Spleen (tissue), 11 donors: ENCODE measurements around the gene FNDC5. TPM values are rescaled to one million over a fixed set of nuclear protein-coding genes. Genes with fewer than 3 reads are reported as not detected.

Source experiments
- DNase-seq: peaks from one replicate; pipeline ENCODE4 v3.0.0-alpha.2; 2020
- H3K27ac ChIP-seq, 8 donors: fragments of 200-600 bp; sonication (generic) in 7 of 8; 1 replicate in 4 of 8; 2 replicates in 4 of 8; pipeline versions ENCODE4 v1.5.0 to v1.8.0; 2016 to 2021; ENCODE audit warnings: inconsistent platforms in 4 of 8, mild to moderate bottlenecking in 4 of 8, moderate library complexity in 1 of 8
- H3K27me3 ChIP-seq, 7 donors: fragments of 200-600 bp; sonication (generic) in 6 of 7; replicated peaks in 1 of 7; 1 replicate in 4 of 7; 2 replicates in 3 of 7; pipeline versions ENCODE4 v1.5.0 to v1.8.0; 2016 to 2021; ENCODE audit warnings: inconsistent platforms in 3 of 7, mild to moderate bottlenecking in 1 of 7
- H3K36me3 ChIP-seq, 6 donors: fragments of 200-600 bp; sonication (generic) in 5 of 6; 1 replicate in 4 of 6; 2 replicates in 2 of 6; pipeline versions ENCODE4 v1.5.0 to v1.8.0; 2016 to 2021; ENCODE audit warnings: inconsistent platforms in 2 of 6
- H3K4me1 ChIP-seq, 6 donors: fragments of 200-600 bp; sonication (generic) in 5 of 6; 1 replicate in 3 of 6; 2 replicates in 3 of 6; pipeline versions ENCODE4 v1.5.0 to v1.8.0; 2016 to 2021; ENCODE audit warnings: inconsistent platforms in 3 of 6
- H3K4me3 ChIP-seq, 8 donors: fragments of 200-600 bp; sonication (generic) in 7 of 8; 1 replicate in 4 of 8; 2 replicates in 4 of 8; pipeline versions ENCODE4 v1.5.0 to v1.8.0; 2016 to 2021; ENCODE audit warnings: inconsistent platforms in 4 of 8, mild to moderate bottlenecking in 4 of 8, moderate library complexity in 2 of 8
- H3K9me3 ChIP-seq, 8 donors: fragments of 200-600 bp; sonication (generic) in 7 of 8; 1 replicate in 4 of 8; 2 replicates in 4 of 8; pipeline versions ENCODE4 v1.5.0 to v1.8.0; 2016 to 2021; ENCODE audit warnings: inconsistent platforms in 4 of 8
- CTCF ChIP-seq, 11 experiments: fragments of 200-600 bp in 7 of 11; fragments of 450-650 bp in 4 of 11; sonication (generic) in 4 of 11; IDR thresholded peaks in 8 of 11; conservative IDR thresholded peaks in 3 of 11; 1 replicate in 7 of 11; 2 replicates in 4 of 11; pipeline versions ENCODE4 v1.4.0 to v1.8.0; 2016 to 2021; ENCODE audit warnings: antibody characterized with exemption in 11 of 11, inconsistent platforms in 4 of 11, mild to moderate bottlenecking in 1 of 11
- POLR2A ChIP-seq, 3 donors: fragments of 450-650 bp; IDR thresholded peaks; one replicate each; pipeline ENCODE4 v1.5.1; 2017; ENCODE audit warnings: antibody characterized with exemption in 3 of 3, mild to moderate bottlenecking in 1 of 3
- POLR2AphosphoS5 ChIP-seq, 3 donors: sonication (generic); formaldehyde crosslinking; IDR thresholded peaks; one replicate each; pipeline ENCODE4 v1.5.1; 2017; ENCODE audit warnings: antibody characterized with exemption in 3 of 3
- WGBS, 5 donors: extraction: QIAGEN DNeasy Blood & Tissue Kit in 3 of 5; methylation state at CpG; one replicate each; pipeline versions ENCODE4 v1.1.5 to v1.1.7; 2013 to 2018; 5-methylcytosine and 5-hydroxymethylcytosine counted together
- intact Hi-C: fragments of 100-400 bp; cut with DNase I; formaldehyde crosslinking; loops from one replicate; pipeline ENCODE4 v1.15.0; 2023; ENCODE audit warnings: low total_unique reads
- polyA plus RNA-seq, 3 donors: library from polyadenylated mRNA; stranded (reverse); fragments of 200-250 nt; gene quantifications; one replicate each; pipeline ENCODE4 v1.2.1, GENCODE V29; 2013
- total RNA-seq, 7 donors: library from RNA; depleted of rRNA in 3 of 7; stranded (reverse); fragments of >200 nt in 3 of 7; fragmentation: NEBNext Ultra II Directional in 4 of 7; extraction: Animal tissue kit (Norgen Biotek cat#: 25700) in 4 of 7; gene quantifications; one replicate each; pipeline versions ENCODE4 v1.1.0 to v1.2.1, GENCODE V29; 2016 to 2021
- donor health status: healthy with polysubstance abuse.
- donor health status: DM: no; HTN: no; CAD: no; lungs with moderate emphysema.
- donor health status: DM: no; HTN: no; CAD: no.
- donor health status: Bipolar disorder and iron deficiency.
- donor health status: healthy.
- donor health status: DM: no; HTN: no; CAD: no.
- donor health status: DM: yes; HTN: yes; CAD: no.

FNDC5 gene
- total and polyA plus RNA-seq, 10 donors: 0.30 TPM; not detected in 8

- Histone ChIP-seq H3K36me3 (peaks cover 0 to 78% (median 17%) of the 10 kb centered on the region in 6 donors), H3K4me3 (no peak overlapping the region), H3K27ac (no peak overlapping the region)
These were observed 7.4 kb downstream of the FNDC5 start for GRCh38 chr1:32863218-32863880.

GRCh38 chr1:32861904-32862695 lies 8.6 kb downstream of the FNDC5 start:
- Histone ChIP-seq H3K4me3 (no peak overlapping the region), H3K27me3 (no peaks in the 10 kb centered on the region), H3K9me3 (no peaks in the 10 kb centered on the region), H3K27ac (no peak overlapping the region), H3K36me3 (peaks cover 0 to 83% (median 24%) of the 10 kb centered on the region in 6 donors), H3K4me1 (peaks cover 0 to 14% (median 5%) of the 10 kb centered on the region in 6 donors)
- no peak for DNase-seq
- intact Hi-C loops: no loop called here
- TF ChIP-seq POLR2A (IDR thresholded peaks at IDR 0.05) (no peak), CTCF (IDR thresholded peaks at IDR 0.05 in 8 of 11, conservative IDR thresholded peaks at IDR 0.05 in 3 of 11) (no peak), POLR2AphosphoS5 (IDR thresholded peaks at IDR 0.05) (no peak)
- WGBS, 5 donors: 67 to 94% (median 85%) methylated on average over 3 of the region's 3 CpGs

More at GRCh38 chr1:32863218-32863880, 7.4 kb downstream of the FNDC5 start:
- TF ChIP-seq CTCF (IDR thresholded peaks at IDR 0.05 in 8 of 11, conservative IDR thresholded peaks at IDR 0.05 in 3 of 11) (no peak), POLR2A (IDR thresholded peaks at IDR 0.05) (no peak), POLR2AphosphoS5 (IDR thresholded peaks at IDR 0.05) (no peak)
- intact Hi-C loops: no loop called here
- 95 to 99% (median 97%) methylated on average over 4 of the region's 4 CpGs for WGBS, 5 donors
- Histone ChIP-seq H3K27me3 (no peaks in the 10 kb centered on the region), H3K4me1 (peaks cover 0 to 14% (median 5%) of the 10 kb centered on the region in 6 donors), H3K9me3 (no peaks in the 10 kb centered on the region)
- DNase-seq: no peak

GRCh38 chr1:32860566-32860965 lies 10.1 kb downstream of the FNDC5 start:
- peaks cover 0 to 14% (median 5%) of the 10 kb centered on the region in 6 donors for H3K4me1 ChIP-seq
- no peaks in the 10 kb centered on the region for H3K27me3 ChIP-seq
- no peak overlapping the region for H3K4me3 ChIP-seq
- H3K9me3 ChIP-seq: no peaks in the 10 kb centered on the region
- no peak overlapping the region for H3K27ac ChIP-seq
- no peak for DNase-seq
- H3K36me3 ChIP-seq: peaks cover 4 to 98% (median 39%) of the 10 kb centered on the region in 6 donors
- intact Hi-C loops: no loop called here
- TF ChIP-seq CTCF (IDR thresholded peaks at IDR 0.05 in 8 of 11, conservative IDR thresholded peaks at IDR 0.05 in 3 of 11) (no peak), POLR2A (IDR thresholded peaks at IDR 0.05) (no peak)

GRCh38 chr1:32859915-32860314 lies 10.8 kb downstream of the FNDC5 start:
- H3K4me1 ChIP-seq: peaks cover 0 to 14% (median 5%) of the 10 kb centered on the region in 6 donors
- H3K9me3 ChIP-seq: no peaks in the 10 kb centered on the region
- DNase-seq: no peak
- intact Hi-C loops: no loop called here
- H3K4me3 ChIP-seq: no peak overlapping the region
- H3K36me3 ChIP-seq: peaks cover 4 to 98% (median 45%) of the 10 kb centered on the region in 6 donors
- WGBS, 5 donors: 95 to 100% (median 97%) methylated on average over 2 of the region's 2 CpGs
- TF ChIP-seq POLR2AphosphoS5 (IDR thresholded peaks at IDR 0.05) (no peak), POLR2A (IDR thresholded peaks at IDR 0.05) (no peak), CTCF (IDR thresholded peaks at IDR 0.05 in 8 of 11, conservative IDR thresholded peaks at IDR 0.05 in 3 of 11) (no peak)
- H3K27me3 ChIP-seq: no peaks in the 10 kb centered on the region
- H3K27ac ChIP-seq: no peak overlapping the region
